ENCODE results near the gene SNX33. TPM values are rescaled to one million over a fixed set of nuclear protein-coding genes. Genes with fewer than 3 reads are reported as not detected.

SNX33 gene
- total RNA-seq, 6 experiments from 2014 or later: 23.3 to 28.1 (median 25.3) TPM

Other genes starting within 250 kb of the SNX33 start
- 10 to 100 TPM; 36.6 to 49.3 (median 39.8) TPM for gene SIN3A, start 196.2 kb upstream of the SNX33 start, total RNA-seq (2021; fragmentation: NEBNext Ultra II Directional; extraction: Animal tissue kit (Norgen Biotek cat#: 25700))
- 10 to 100 TPM; 27.9 to 36.3 (median 33.6) TPM for gene PTPN9, start 68.6 kb upstream of the SNX33 start, total RNA-seq (2021; fragmentation: NEBNext Ultra II Directional; extraction: Animal tissue kit (Norgen Biotek cat#: 25700))
- gene SNUPN, start 22.2 kb upstream of the SNX33 start, total RNA-seq (2021; fragmentation: NEBNext Ultra II Directional; extraction: Animal tissue kit (Norgen Biotek cat#: 25700)): 10 to 100 TPM; 22.5 to 28.4 (median 25.1) TPM
- 10 to 100 TPM; 55.1 to 62.9 (median 58.7) TPM for gene IMP3, start 7.7 kb upstream of the SNX33 start, total RNA-seq (2021; fragmentation: NEBNext Ultra II Directional; extraction: Animal tissue kit (Norgen Biotek cat#: 25700))
- 100 to 1,000 TPM in 1 of 6 experiments, 10 to 100 TPM in 5; 81.2 to 111 (median 95.7) TPM for gene CSPG4, start 64.9 kb downstream of the SNX33 start, total RNA-seq (2021; fragmentation: NEBNext Ultra II Directional; extraction: Animal tissue kit (Norgen Biotek cat#: 25700))
- gene UBE2Q2, start 195.5 kb downstream of the SNX33 start, total RNA-seq (2021; fragmentation: NEBNext Ultra II Directional; extraction: Animal tissue kit (Norgen Biotek cat#: 25700)): 10 to 100 TPM; 38.4 to 45.6 (median 43.2) TPM